DOHH2 (cell line): ENCODE measurements around the gene ARID3A.

ENCODE experiments used
- H3F3A ChIP-seq: fragments of 200-600 bp; sonication (generic), shearing (Covaris generic); 2 replicates; pipeline ENCODE4 v1.6.0; 2016; ENCODE audit warnings: antibody characterized with exemption, mild to moderate bottlenecking; ENCODE audit not compliant: control insufficient read depth, insufficient read depth
- H3K27ac ChIP-seq: fragments of 200-600 bp; sonication (generic); 2 replicates; pipeline ENCODE4 v1.5.1; 2014; ENCODE audit warnings: low read depth, mild to moderate bottlenecking, low read length, moderate library complexity
- H3K27me3 ChIP-seq: fragments of 200-600 bp; sonication (generic); 2 replicates; pipeline ENCODE4 v1.6.1; 2014; ENCODE audit warnings: mild to moderate bottlenecking, low read length, mixed read lengths; ENCODE audit not compliant: control insufficient read depth
- H3K36me3 ChIP-seq: fragments of 200-600 bp; sonication (generic); 2 replicates; pipeline ENCODE4 v1.6.1; 2014; ENCODE audit warnings: mild to moderate bottlenecking, low read length, moderate library complexity, mixed read lengths; ENCODE audit not compliant: control insufficient read depth
- H3K4me1 ChIP-seq: fragments of 200-600 bp; sonication (generic); 2 replicates; pipeline ENCODE4 v1.6.1; 2014; ENCODE audit warnings: mild to moderate bottlenecking, low read length, mixed read lengths; ENCODE audit not compliant: control insufficient read depth
- H3K4me2 ChIP-seq: fragments of 200-600 bp; sonication (generic); 2 replicates; pipeline ENCODE4 v1.6.0; 2014; ENCODE audit warnings: mild to moderate bottlenecking, low read length, moderate library complexity
- H3K4me3 ChIP-seq: fragments of 200-600 bp; sonication (generic); 2 replicates; pipeline ENCODE4 v1.5.1; 2014; ENCODE audit warnings: mild to moderate bottlenecking, low read length, mixed read lengths
- H3K79me2 ChIP-seq: fragments of 200-600 bp; sonication (generic); 2 replicates; pipeline ENCODE4 v1.6.1; 2014; ENCODE audit warnings: mild to moderate bottlenecking, low read length, mixed read lengths; ENCODE audit not compliant: control insufficient read depth
- H3K9me2 ChIP-seq: fragments of 200-600 bp; sonication (generic); replicated peaks from 2 replicates; pipeline ENCODE4 v1.6.1; 2014; ENCODE audit warnings: mild to moderate bottlenecking, low read length, mixed read lengths; ENCODE audit not compliant: control insufficient read depth
- H3K9me3 ChIP-seq: fragments of 200-600 bp; sonication (generic); 2 replicates; pipeline ENCODE4 v1.6.1; 2014; ENCODE audit warnings: antibody characterized with exemption, low read length, mixed read lengths; ENCODE audit not compliant: control insufficient read depth, insufficient read depth
- H4K20me1 ChIP-seq: fragments of 200-600 bp; sonication (generic); 2 replicates; pipeline ENCODE4 v1.6.0; 2014; ENCODE audit warnings: low read depth, mild to moderate bottlenecking, antibody characterized with exemption, low read length, moderate library complexity; ENCODE audit not compliant: control insufficient read depth, insufficient read depth
- EZH2phosphoT487 ChIP-seq: fragments of 200-600 bp; sonication (generic); IDR thresholded peaks from 2 replicates; pipeline ENCODE4 v1.6.1; 2017; ENCODE audit warnings: borderline replicate concordance, mild to moderate bottlenecking, antibody characterized with exemption, low read length, moderate library complexity, mixed read lengths
- TF ChIP-seq, protein P1 (sequence below): fragments of 200-600 bp; sonication (generic); IDR thresholded peaks from one replicate; pipeline ENCODE4 v1.5.1; 2014; ENCODE audit warnings: antibody characterized with exemption, mild to moderate bottlenecking, low read depth, low read length; ENCODE audit not compliant: poor library complexity, severe bottlenecking

The ARID3A gene

DNA sequence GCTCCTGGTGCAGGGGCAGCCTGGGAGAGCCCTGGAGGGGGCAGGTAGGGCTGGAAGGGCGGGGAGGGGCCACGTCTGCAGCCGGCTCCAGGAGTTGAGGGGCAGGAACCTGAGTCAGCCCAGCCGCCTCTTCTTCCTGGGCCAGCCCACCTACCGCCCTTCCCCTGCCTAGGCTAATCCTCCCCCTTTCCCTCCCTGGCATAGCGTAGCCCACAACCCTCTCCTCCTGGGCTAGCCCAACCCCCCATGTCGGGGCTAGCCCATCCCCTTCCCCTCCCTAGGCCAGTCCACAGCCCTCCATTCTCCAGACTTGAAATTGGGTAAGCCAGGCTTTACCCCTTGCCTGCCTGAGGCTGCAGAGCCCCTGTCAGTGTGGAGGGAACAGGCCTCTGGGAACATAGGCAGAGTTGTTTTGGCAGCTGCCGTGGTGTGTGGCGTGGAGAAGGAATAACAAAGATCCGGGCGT is 37.7 kb downstream of the ARID3A start:
- Histone ChIP-seq H3K27ac (no peak overlapping the region), H3K9me3 (no peaks in the 10 kb centered on the region), H3F3A (no peaks in the 10 kb centered on the region), H3K27me3 (no peaks in the 10 kb centered on the region), H3K4me1 (no peaks in the 10 kb centered on the region), H3K4me2 (no peak overlapping the region), H3K9me2 (no peaks in the 10 kb centered on the region), H3K79me2 (no peaks in the 10 kb centered on the region), H3K4me3 (no peak overlapping the region), H4K20me1 (no peaks in the 10 kb centered on the region), H3K36me3 (no peaks in the 10 kb centered on the region)
- TF ChIP-seq, protein P1, sequence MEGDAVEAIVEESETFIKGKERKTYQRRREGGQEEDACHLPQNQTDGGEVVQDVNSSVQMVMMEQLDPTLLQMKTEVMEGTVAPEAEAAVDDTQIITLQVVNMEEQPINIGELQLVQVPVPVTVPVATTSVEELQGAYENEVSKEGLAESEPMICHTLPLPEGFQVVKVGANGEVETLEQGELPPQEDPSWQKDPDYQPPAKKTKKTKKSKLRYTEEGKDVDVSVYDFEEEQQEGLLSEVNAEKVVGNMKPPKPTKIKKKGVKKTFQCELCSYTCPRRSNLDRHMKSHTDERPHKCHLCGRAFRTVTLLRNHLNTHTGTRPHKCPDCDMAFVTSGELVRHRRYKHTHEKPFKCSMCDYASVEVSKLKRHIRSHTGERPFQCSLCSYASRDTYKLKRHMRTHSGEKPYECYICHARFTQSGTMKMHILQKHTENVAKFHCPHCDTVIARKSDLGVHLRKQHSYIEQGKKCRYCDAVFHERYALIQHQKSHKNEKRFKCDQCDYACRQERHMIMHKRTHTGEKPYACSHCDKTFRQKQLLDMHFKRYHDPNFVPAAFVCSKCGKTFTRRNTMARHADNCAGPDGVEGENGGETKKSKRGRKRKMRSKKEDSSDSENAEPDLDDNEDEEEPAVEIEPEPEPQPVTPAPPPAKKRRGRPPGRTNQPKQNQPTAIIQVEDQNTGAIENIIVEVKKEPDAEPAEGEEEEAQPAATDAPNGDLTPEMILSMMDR, result no peak
- TF ChIP-seq EZH2phosphoT487, result no peak

DNA sequence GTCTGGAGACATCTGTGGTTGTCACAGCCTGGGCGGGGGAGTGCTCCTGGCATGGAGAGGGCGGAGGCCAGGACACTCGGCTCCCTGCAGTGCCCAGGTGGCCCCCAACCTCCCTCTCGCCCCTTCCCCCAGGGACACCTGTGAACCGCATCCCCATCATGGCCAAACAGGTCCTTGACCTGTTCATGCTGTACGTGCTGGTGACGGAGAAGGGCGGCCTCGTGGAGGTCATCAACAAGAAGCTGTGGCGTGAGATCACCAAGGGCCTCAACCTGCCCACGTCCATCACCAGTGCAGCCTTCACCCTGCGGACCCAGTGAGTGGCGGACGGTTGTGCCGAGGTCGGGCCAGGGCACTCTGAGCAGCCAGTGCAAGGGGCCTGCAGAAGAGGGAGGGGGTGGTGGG is 38.3 kb downstream of the ARID3A start:
- H3K9me3 ChIP-seq, result no peaks in the 10 kb centered on the region
- no peaks in the 10 kb centered on the region for H3K9me2 ChIP-seq
- no peaks in the 10 kb centered on the region for H3K27me3 ChIP-seq
- H3F3A ChIP-seq, result no peaks in the 10 kb centered on the region
- H3K4me1 ChIP-seq, result no peaks in the 10 kb centered on the region
- TF ChIP-seq, protein P1, result no peak
- no peak for TF ChIP-seq EZH2phosphoT487
- no peaks in the 10 kb centered on the region for H3K79me2 ChIP-seq
- no peak overlapping the region for H3K27ac ChIP-seq
- H4K20me1 ChIP-seq, result no peaks in the 10 kb centered on the region
- H3K4me2 ChIP-seq, result no peak overlapping the region
- H3K36me3 ChIP-seq, result no peaks in the 10 kb centered on the region
- H3K4me3 ChIP-seq, result no peak overlapping the region

DNA sequence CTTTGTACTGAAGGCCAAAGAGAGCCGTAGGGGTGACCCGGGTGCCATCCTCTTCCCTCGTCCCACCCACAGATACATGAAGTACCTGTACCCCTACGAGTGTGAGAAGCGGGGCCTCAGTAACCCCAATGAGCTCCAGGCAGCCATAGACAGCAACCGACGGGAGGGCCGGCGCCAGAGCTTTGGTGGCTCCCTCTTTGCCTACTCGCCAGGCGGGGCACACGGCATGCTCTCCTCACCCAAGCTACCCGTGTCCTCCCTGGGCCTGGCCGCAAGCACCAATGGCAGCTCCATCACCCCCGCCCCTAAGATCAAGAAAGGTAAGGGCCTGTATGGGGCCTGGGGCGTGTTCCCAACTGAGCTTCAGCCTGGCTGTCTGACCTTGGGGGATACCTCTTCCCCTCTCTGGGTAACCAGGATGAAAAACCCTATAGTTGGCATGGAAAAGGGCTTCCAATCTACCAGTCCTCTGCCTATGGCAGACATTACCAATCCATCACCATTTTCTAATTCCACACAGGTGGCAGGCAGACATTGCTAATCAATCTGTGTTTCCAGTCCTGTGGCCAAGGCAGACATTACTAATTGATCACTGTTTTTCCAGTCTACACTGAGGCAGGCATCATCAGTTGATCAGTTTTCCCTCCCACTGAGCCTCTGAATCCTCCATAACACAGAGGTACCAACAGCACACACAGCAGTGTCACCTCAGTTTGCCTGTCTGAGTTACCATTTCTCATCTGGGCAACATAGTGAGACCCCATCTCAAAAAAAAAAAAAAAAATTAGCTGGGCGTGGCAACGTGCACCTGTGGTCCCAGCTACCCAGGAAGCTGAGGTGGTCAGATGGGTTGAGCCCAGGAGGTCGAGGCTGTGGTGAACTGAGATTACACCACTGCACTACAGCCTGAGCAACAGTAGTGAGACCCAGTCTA is 39.2 kb downstream of the ARID3A start:
- no peaks in the 10 kb centered on the region for H3K36me3 ChIP-seq

More for the DNA sequence above, 39.2 kb downstream of the ARID3A start:
- Histone ChIP-seq H3F3A (no peaks in the 10 kb centered on the region), H3K9me3 (no peaks in the 10 kb centered on the region), H3K4me3 (no peak overlapping the region), H3K79me2 (no peaks in the 10 kb centered on the region), H3K4me2 (no peak overlapping the region), H4K20me1 (no peaks in the 10 kb centered on the region), H3K4me1 (no peaks in the 10 kb centered on the region), H3K27me3 (no peaks in the 10 kb centered on the region), H3K27ac (no peak overlapping the region), H3K9me2 (no peaks in the 10 kb centered on the region)
- no peak for TF ChIP-seq EZH2phosphoT487
- TF ChIP-seq, protein P1, result no peak
